ENCODE measurements around the gene RHOA. TPM values are rescaled to one million over a fixed set of nuclear protein-coding genes. Genes with fewer than 3 reads are reported as not detected.
"Not testable (repeated sequence)": the region's sequence is repeated elsewhere in the genome, so short reads cannot be mapped to it uniquely, and the experiment has no call there.

The RHOA gene
- total RNA-seq, 4 donors from 2014 or later = 532 to 825 (median 698) TPM

- no peaks in the 10 kb centered on the region for H3K9me3 ChIP-seq
- H3K4me3 ChIP-seq = no peak overlapping the region
- TF ChIP-seq POLR2A (IDR thresholded peaks at IDR 0.05) (no peak), CTCF (IDR thresholded peaks at IDR 0.05) (no peak), EP300 (IDR thresholded peaks at IDR 0.05) (no peak)
- H3K4me1 ChIP-seq = peaks cover 0 to 43% (median 19%) of the 10 kb centered on the region in 4 donors
- WGBS, 2 donors = 84 to 88% methylated on average over 5 of the region's 5 CpGs
- DNase-seq (ENCODE audit: low spot score in 2 of 2) = no peak
- H3K27ac ChIP-seq = peak overlapping the region in 3 of 4 donors; percentile 47 to 87 (median 75)
- peaks cover 0 to 26% (median 0%) of the 10 kb centered on the region in 3 donors for H3K36me3 ChIP-seq
- H3K27me3 ChIP-seq = no peaks in the 10 kb centered on the region
These were observed 58.8 kb downstream of the RHOA start for GRCh38 chr3:49352890-49353421.

GRCh38 chr3:49352281-49352680 is 59.5 kb downstream of the RHOA start:
- H3K4me1 ChIP-seq = peaks cover 0 to 40% (median 19%) of the 10 kb centered on the region in 4 donors
- TF ChIP-seq CTCF (IDR thresholded peaks at IDR 0.05) (no peak), EP300 (IDR thresholded peaks at IDR 0.05) (no peak), POLR2A (IDR thresholded peaks at IDR 0.05) (no peak)
- H3K4me3 ChIP-seq = no peak overlapping the region
- no peak for DNase-seq (ENCODE audit: low spot score in 2 of 2)
- H3K9me3 ChIP-seq = no peaks in the 10 kb centered on the region
- WGBS, 2 donors = 59 to 62% methylated on average over 2 of the region's 2 CpGs
- H3K36me3 ChIP-seq = peaks cover 0 to 25% (median 0%) of the 10 kb centered on the region in 3 donors
- no peaks in the 10 kb centered on the region for H3K27me3 ChIP-seq
- H3K27ac ChIP-seq = peak overlapping the region in 3 of 4 donors; percentile 47 to 87 (median 75)

GRCh38 chr3:49351521-49352011 is 60.2 kb downstream of the RHOA start:
- Histone ChIP-seq H3K4me3 (no peak overlapping the region), H3K4me1 (peaks cover 0 to 33% (median 14%) of the 10 kb centered on the region in 4 donors), H3K27ac (peak overlapping the region; percentile 39 to 87 (median 61)), H3K27me3 (no peaks in the 10 kb centered on the region), H3K9me3 (no peaks in the 10 kb centered on the region), H3K36me3 (peaks cover 0 to 17% (median 0%) of the 10 kb centered on the region in 3 donors)
- DNase-seq (ENCODE audit: low spot score in 2 of 2) = no peak
- WGBS, 2 donors = 18 to 23% methylated on average over 1 of the region's 1 CpG
- TF ChIP-seq CTCF (IDR thresholded peaks at IDR 0.05) (no peak), POLR2A (IDR thresholded peaks at IDR 0.05) (no peak), EP300 (IDR thresholded peaks at IDR 0.05) (peak; percentile 37 to 43)

- H3K4me1 ChIP-seq = peaks cover 0 to 18% (median 8%) of the 10 kb centered on the region in 4 donors
- H3K27ac ChIP-seq = peak overlapping the region in 1 of 4 donors; percentile 87
- no peaks in the 10 kb centered on the region for H3K36me3 ChIP-seq
- no peaks in the 10 kb centered on the region for H3K9me3 ChIP-seq
- H3K27me3 ChIP-seq = no peaks in the 10 kb centered on the region
- no peak overlapping the region for H3K4me3 ChIP-seq
- DNase-seq (ENCODE audit: low spot score in 2 of 2) = no peak
- TF ChIP-seq EP300 (IDR thresholded peaks at IDR 0.05) = no peak
- no peak for TF ChIP-seq POLR2A (IDR thresholded peaks at IDR 0.05)
- no peak for TF ChIP-seq CTCF (IDR thresholded peaks at IDR 0.05)
- 59 to 64% methylated on average over 3 of the region's 3 CpGs for WGBS, 2 donors
These were observed 62.2 kb downstream of the RHOA start for GRCh38 chr3:49349348-49350114.

- not testable (repeated sequence) for H3K27me3 ChIP-seq
These were observed 63.4 kb downstream of the RHOA start for GRCh38 chr3:49348361-49348760.

More at GRCh38 chr3:49348361-49348760, 63.4 kb downstream of the RHOA start:
- not testable (repeated sequence) for H3K9me3 ChIP-seq; DNase-seq (ENCODE audit: low spot score in 2 of 2); H3K36me3 ChIP-seq; H3K4me3 ChIP-seq; H3K27ac ChIP-seq
- H3K4me1 ChIP-seq = peaks cover 0 to 23% (median 8%) of the 10 kb centered on the region in 4 donors
- WGBS, 2 donors = 89 to 93% methylated on average over 12 of the region's 12 CpGs

Measured in tibial nerve (tissue), 4 donors.